NCI-H82 treated with DMSO at 0.1 percent for 48 hours (cell line): ENCODE measurements around the gene GFOD2.
"Not testable (repeated sequence)": the region's sequence is repeated elsewhere in the genome, so short reads cannot be mapped to it uniquely, and the experiment has no call there.

Source experiments
- DNase-seq: peaks from one replicate; lab custom pipeline; 2025; ENCODE audit not compliant: unreplicated experiment; lab: John Stamatoyannopoulos, UW

Gene GFOD2

GRCh38 chr16:67719048-67719777, at the start of gene GFOD2:
Gene GFOD2, minus strand, starts transcription at chr16:67719316. Its CDS starts 33,601 bp downstream, at chr16:67685715.
- peak; percentile 71 for DNase-seq

- DNase-seq, result no peak
Observed at GRCh38 chr16:67767953-67768352, 48.8 kb upstream of the GFOD2 start.

GRCh38 chr16:67766291-67766690, 47.2 kb upstream of the GFOD2 start:
- DNase-seq, result no peak

DNA sequence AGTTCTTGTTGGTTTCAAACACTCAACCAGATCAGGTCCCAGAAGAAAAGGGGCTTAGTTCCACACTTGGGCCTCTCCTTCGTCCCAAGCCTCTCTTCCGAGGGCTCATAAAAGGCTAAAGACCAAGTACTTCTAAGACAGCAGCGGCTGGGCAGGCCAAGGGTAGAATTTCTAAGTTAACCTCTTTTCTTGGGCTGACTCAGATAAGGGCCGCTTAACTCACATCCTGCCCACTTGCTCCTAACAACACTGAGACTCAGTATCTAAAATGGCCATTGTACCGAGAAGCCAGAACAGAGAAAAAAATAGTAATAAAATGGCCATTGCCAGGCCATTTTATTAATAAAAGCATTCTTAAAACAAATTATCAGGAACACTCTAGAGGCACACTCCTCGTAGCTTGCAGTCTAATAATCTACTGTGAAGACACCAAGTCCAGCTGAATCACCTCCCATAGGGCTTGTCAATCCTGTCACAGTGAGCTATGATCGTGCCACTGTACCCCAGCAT, 45.1 kb upstream of the GFOD2 start:
- no peak for DNase-seq

DNA sequence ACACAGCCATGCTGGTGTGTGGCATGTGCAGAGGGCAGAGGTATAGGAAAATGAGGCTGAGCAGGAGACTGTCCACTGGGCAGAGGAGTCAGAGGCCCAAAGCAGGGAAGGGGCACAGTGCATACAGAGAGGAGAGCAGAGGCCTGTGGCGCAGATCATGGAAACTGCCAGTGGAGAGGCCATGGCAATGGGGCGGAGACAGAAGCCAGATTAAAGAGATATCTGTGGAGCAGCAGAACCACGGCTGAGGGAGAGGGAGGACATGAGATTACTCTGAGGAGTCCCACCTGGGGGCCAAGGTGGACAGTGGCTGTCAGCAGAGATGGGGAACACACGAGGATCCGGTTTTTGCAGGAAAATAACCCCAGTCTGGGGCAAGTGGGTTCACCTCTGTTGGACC, 44.0 kb upstream of the GFOD2 start:
- DNase-seq, result no peak

- DNase-seq, result no peak
Observed at GRCh38 chr16:67762385-67762784, 43.3 kb upstream of the GFOD2 start.

DNA sequence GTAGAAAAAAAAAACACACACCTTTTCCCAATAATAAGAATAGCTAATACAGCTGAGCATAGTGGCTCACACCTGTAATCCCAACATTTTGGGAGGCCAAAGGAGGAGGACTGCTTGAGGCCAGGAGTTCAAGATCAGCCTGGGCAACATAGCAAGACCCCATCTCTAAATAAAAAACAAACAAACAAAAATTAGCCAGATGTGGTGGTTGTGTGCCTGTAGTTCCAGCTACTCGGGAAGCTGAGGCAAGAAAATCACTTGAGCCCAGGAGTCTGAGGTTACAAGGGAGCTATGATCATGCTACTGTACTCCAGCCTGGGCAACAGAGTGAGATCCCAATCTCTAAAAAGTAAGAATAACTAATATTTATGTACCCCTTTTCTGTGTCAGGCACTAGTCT, 42.8 kb upstream of the GFOD2 start:
- DNase-seq, result no peak

GRCh38 chr16:67760956-67761230, 41.8 kb upstream of the GFOD2 start:
- no peak for DNase-seq

GRCh38 chr16:67760206-67760955, 41.3 kb upstream of the GFOD2 start:
- DNase-seq, result no peak

DNA sequence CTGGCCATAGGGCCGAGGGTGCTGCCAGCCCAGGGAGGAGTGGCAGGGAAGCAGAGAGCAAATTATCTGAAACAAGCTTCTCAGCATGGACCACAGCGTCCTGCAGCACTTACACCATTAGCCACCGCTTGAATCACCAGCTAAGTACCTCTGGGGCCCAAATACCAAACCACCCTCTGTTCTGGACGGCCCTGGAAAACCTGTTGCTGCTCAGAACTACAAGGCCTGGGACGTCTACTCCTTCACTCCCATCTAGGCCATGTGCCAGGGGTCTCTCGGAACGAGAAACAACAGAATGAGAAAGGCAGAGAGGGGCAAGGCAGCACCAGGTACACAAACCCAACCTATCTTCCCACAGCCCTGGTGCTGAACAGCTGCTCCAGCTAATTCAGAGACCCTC, 39.9 kb upstream of the GFOD2 start:
- no peak for DNase-seq

DNA sequence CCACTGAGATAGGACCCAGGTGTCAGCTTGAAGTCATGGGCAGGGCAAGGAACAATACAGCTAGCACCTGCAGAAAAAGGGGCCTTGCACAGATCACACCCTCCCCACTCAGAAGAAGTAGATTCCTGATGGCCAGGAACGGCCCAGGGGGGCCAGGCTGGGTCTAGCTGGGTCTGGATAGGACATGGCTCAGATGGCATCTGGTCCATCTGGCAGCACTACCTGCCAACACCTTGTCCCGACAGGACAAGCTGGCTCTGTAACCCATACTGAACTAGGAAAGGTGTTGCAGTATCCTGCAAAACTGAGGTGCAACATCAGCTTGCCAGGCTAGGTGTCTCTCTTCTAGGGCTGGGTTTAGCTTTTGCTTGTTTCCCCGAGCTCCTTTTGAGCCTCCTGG, 38.9 kb upstream of the GFOD2 start:
- DNase-seq, result no peak

- no peak for DNase-seq
Observed at GRCh38 chr16:67752641-67753040, 33.5 kb upstream of the GFOD2 start.

GRCh38 chr16:67751331-67751730, 32.2 kb upstream of the GFOD2 start:
- DNase-seq, result not testable (repeated sequence)

GRCh38 chr16:67750466-67750865, 31.4 kb upstream of the GFOD2 start:
- no peak for DNase-seq

GRCh38 chr16:67749436-67750078, 30.4 kb upstream of the GFOD2 start:
- DNase-seq, result no peak

DNA sequence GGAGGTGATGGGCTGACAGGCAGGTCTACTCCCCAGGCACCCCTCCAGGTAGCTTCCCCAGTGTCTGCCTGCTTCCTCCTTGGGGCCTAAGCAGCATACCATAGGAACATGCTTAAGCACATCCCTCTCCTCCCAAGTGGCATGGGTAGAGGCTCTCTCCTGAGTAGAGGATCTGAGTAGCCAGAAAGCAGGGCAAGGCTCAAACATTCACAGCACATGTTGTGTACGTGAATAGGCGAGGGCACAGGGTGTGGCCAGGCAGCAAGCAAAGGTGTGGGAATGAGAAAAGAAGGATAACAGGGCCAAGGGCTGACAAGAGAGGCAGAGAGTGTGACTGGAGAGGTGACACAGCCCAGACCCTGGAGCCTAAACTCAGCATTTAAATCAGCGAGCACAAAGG, 29.7 kb upstream of the GFOD2 start:
- no peak for DNase-seq

DNA sequence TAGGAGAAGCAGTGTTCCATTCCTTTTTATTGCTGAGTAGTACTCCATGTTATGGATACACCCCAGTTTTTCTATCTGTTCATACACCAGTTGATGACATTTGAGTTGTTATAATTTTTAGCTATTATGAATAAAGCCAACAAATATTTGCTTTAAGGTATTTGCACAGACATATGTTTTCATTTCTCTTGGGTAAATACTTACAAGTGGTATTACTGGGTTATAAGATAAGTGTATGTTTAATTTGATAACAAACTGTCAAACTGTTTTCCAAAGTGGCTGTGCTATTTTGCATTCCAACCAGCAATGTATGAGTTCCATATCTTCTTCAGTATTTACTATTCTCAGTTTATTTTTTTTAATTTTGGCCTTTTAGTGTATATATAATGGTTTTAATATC, 27.7 kb upstream of the GFOD2 start:
- DNase-seq, result no peak

- DNase-seq, result no peak
Observed at GRCh38 chr16:67741118-67741517, 22.0 kb upstream of the GFOD2 start.

DNA sequence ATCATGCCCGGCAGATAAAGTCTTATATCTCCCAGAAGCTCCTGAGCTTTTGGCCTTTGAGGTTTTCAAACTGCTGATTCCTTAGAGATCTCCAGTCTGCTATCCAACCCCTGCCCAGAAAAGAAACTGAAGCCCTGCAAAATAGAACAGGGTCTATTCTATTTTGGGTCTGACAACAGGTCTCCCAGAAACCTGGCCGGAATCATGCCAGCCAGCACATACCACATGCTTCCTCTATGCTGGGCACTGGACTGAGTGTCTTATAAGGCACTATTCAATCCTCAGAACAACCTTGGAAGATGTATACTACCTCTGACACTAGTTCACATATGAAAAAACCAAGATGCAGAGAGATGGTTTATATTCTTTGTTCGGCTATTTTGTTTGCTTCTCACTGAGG, 21.3 kb upstream of the GFOD2 start:
- no peak for DNase-seq

DNA sequence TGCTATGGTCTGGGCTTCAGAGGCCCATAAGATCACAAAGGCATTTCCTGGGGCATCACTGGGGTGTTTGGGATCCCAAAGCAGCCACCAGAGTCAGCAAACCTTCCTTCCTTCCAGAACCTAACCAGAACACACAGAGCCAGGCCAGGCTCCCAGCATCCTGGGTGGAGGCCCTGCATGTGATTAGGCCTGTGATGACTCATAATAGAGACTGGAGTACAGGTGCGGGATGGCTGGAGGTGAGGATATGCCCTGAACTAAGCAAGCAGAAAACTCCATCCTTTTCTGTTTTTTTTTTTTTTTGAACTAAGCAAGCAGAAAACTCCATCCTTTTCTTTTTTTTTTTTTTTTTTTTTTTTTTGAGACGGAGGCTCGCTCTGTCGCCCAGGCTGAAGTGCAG, 17.7 kb upstream of the GFOD2 start:
- no peak for DNase-seq

GRCh38 chr16:67734731-67735201, 15.7 kb upstream of the GFOD2 start:
- no peak for DNase-seq
